Mesenchymal stem cell (in vitro differentiated cells and primary cell): ENCODE data around the gene NUDT3.
"Not testable (repeated sequence)": the region's sequence is repeated elsewhere in the genome, so short reads cannot be mapped to it uniquely, and the experiment has no call there.

Source experiments
- DNase-seq: peaks from one replicate; pipeline ENCODE4 v3.0.0-alpha.2; 2013
- H2AFZ ChIP-seq: one replicate; pipeline ENCODE4 v1.6.1; 2013; ENCODE audit warnings: low read depth, mild to moderate bottlenecking, control low read depth, inconsistent platforms, low read length, moderate library complexity
- H2AK5ac ChIP-seq: 2 replicates; pipeline ENCODE4 v1.6.1; 2013; ENCODE audit warnings: low read length, moderate library complexity, mild to moderate bottlenecking, inconsistent platforms; ENCODE audit not compliant: severe bottlenecking
- H2BK120ac ChIP-seq: one replicate; pipeline ENCODE4 v1.6.1; 2013; ENCODE audit warnings: low read depth, mild to moderate bottlenecking, inconsistent platforms, low read length, moderate library complexity
- H2BK12ac ChIP-seq, 2 experiments: one replicate each; pipeline ENCODE4 v1.6.1; 2013; ENCODE audit warnings: inconsistent platforms in 2 of 2, low read length in 2 of 2, mild to moderate bottlenecking in 2 of 2, moderate library complexity in 2 of 2, control low read depth in 1 of 2
- H2BK15ac ChIP-seq: one replicate; pipeline ENCODE4 v1.6.1; 2013; ENCODE audit warnings: mild to moderate bottlenecking, low read depth, inconsistent platforms; ENCODE audit not compliant: poor library complexity, severe bottlenecking
- H2BK5ac ChIP-seq: 2 replicates; pipeline ENCODE4 v1.6.1; 2013; ENCODE audit warnings: low read depth, mild to moderate bottlenecking, low read length, control low read depth, inconsistent platforms; ENCODE audit not compliant: poor library complexity, severe bottlenecking
- H3K14ac ChIP-seq, 2 experiments: one replicate each; pipeline ENCODE4 v1.6.1; 2013; ENCODE audit warnings: inconsistent platforms in 2 of 2, low read length in 2 of 2, control low read depth in 1 of 2, mild to moderate bottlenecking in 1 of 2, moderate library complexity in 1 of 2
- H3K18ac ChIP-seq, 2 experiments: one replicate each; pipeline ENCODE4 v1.6.1; 2013; ENCODE audit warnings: inconsistent platforms in 2 of 2, low read length in 2 of 2, control low read depth in 1 of 2, low read depth in 1 of 2, mild to moderate bottlenecking in 1 of 2
- H3K23ac ChIP-seq, 2 experiments: one replicate each; pipeline ENCODE4 v1.6.1; 2013; ENCODE audit warnings: inconsistent platforms in 2 of 2, low read length in 2 of 2, mild to moderate bottlenecking in 2 of 2, moderate library complexity in 2 of 2, control low read depth in 1 of 2
- H3K27ac ChIP-seq: 2 replicates; pipeline ENCODE4 v1.5.1; 2013; ENCODE audit warnings: mild to moderate bottlenecking, moderate library complexity, low read length, control low read depth, inconsistent platforms; ENCODE audit not compliant: poor library complexity, severe bottlenecking
- H3K27me3 ChIP-seq, 2 experiments: 2 replicates each; pipeline versions ENCODE4 v1.6.1 to v1.7.0; 2013; ENCODE audit warnings: low read length in 2 of 2, mild to moderate bottlenecking in 2 of 2, moderate library complexity in 2 of 2, control low read depth in 1 of 2, inconsistent platforms in 1 of 2; ENCODE audit not compliant: control insufficient read depth in 1 of 2, insufficient read depth in 1 of 2
- H3K36me3 ChIP-seq, 2 experiments: 2 replicates each; pipeline versions ENCODE4 v1.6.1 to v1.7.0; 2013; ENCODE audit warnings: low read length in 2 of 2, control low read depth in 1 of 2, inconsistent platforms in 1 of 2, low read depth in 1 of 2, mild to moderate bottlenecking in 1 of 2; ENCODE audit not compliant: insufficient read depth in 2 of 2, control insufficient read depth in 1 of 2
- H3K4ac ChIP-seq, 2 experiments: one replicate each; pipeline ENCODE4 v1.6.1; 2013; ENCODE audit warnings: inconsistent platforms in 2 of 2, low read length in 2 of 2, mild to moderate bottlenecking in 2 of 2, moderate library complexity in 2 of 2, control low read depth in 1 of 2, low read depth in 1 of 2
- H3K4me1 ChIP-seq: 2 replicates; pipeline ENCODE4 v1.6.1; 2013; ENCODE audit warnings: low read depth, low read length, control low read depth; ENCODE audit not compliant: control insufficient read depth, insufficient read depth
- H3K4me2 ChIP-seq: 2 replicates; pipeline ENCODE4 v1.6.1; 2013; ENCODE audit warnings: low read length, mild to moderate bottlenecking, inconsistent platforms; ENCODE audit not compliant: poor library complexity, severe bottlenecking
- H3K4me3 ChIP-seq, 2 experiments: 2 replicates each; pipeline versions ENCODE4 v1.5.1 to v1.7.0; 2013; ENCODE audit warnings: low read length in 2 of 2, mild to moderate bottlenecking in 2 of 2, control low read depth in 1 of 2, low read depth in 1 of 2; ENCODE audit not compliant: insufficient read depth in 1 of 2
- H3K79me1 ChIP-seq: replicated peaks from 2 replicates; pipeline ENCODE4 v1.6.1; 2013; ENCODE audit warnings: mild to moderate bottlenecking, control low read depth, low read length, inconsistent platforms; ENCODE audit not compliant: poor library complexity, severe bottlenecking
- H3K9ac ChIP-seq: 2 replicates; pipeline ENCODE4 v1.7.0; 2013; ENCODE audit warnings: mild to moderate bottlenecking, low read length, moderate library complexity
- H3K9me3 ChIP-seq: 2 replicates; pipeline ENCODE4 v1.7.0; 2013; ENCODE audit warnings: mild to moderate bottlenecking, low read length; ENCODE audit not compliant: control insufficient read depth
- H4K8ac ChIP-seq: one replicate; pipeline ENCODE4 v1.6.1; 2013; ENCODE audit warnings: inconsistent platforms, mild to moderate bottlenecking, low read length, moderate library complexity
- H4K91ac ChIP-seq: one replicate; pipeline ENCODE4 v1.6.1; 2013; ENCODE audit warnings: mild to moderate bottlenecking, low read length, inconsistent platforms
- WGBS: methylation state at CpG from one replicate; pipeline ENCODE4 v1.1.7; 2013; ENCODE audit warnings: mixed read lengths; 5-methylcytosine and 5-hydroxymethylcytosine counted together

The NUDT3 gene

DNA sequence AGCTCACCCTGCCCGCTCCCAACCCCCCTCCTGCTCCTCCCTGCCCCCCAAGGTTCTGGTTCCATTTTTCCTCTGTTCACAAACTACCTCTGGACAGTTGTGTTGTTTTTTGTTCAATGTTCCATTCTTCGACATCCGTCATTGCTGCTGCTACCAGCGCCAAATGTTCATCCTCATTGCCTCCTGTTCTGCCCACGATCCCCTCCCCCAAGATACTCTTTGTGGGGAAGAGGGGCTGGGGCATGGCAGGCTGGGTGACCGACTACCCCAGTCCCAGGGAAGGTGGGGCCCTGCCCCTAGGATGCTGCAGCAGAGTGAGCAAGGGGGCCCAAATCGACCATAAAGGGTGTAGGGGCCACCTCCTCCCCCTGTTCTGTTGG is 146.7 kb downstream of the NUDT3 start:
- peaks cover 56% of the 10 kb centered on the region for H3K4me1 ChIP-seq
- H2AK5ac ChIP-seq, H3K14ac ChIP-seq, H3K27ac ChIP-seq, H3K79me1 ChIP-seq, H2BK120ac ChIP-seq, H3K4me2 ChIP-seq, H2BK5ac ChIP-seq, H3K4ac ChIP-seq, H3K9me3 ChIP-seq, H4K91ac ChIP-seq, H4K8ac ChIP-seq, H3K27me3 ChIP-seq, H3K4me3 ChIP-seq, DNase-seq, H2BK12ac ChIP-seq, H3K23ac ChIP-seq, H2AFZ ChIP-seq, H3K18ac ChIP-seq: not testable (repeated sequence)
- peaks cover 24 to 42% of the 10 kb centered on the region in 2 experiments for H3K36me3 ChIP-seq
- 83% methylated on average over 2 of the region's 7 CpGs for WGBS
- H3K9ac ChIP-seq = peak overlapping the region; percentile 94
- H2BK15ac ChIP-seq = peak overlapping the region; percentile 27

DNA sequence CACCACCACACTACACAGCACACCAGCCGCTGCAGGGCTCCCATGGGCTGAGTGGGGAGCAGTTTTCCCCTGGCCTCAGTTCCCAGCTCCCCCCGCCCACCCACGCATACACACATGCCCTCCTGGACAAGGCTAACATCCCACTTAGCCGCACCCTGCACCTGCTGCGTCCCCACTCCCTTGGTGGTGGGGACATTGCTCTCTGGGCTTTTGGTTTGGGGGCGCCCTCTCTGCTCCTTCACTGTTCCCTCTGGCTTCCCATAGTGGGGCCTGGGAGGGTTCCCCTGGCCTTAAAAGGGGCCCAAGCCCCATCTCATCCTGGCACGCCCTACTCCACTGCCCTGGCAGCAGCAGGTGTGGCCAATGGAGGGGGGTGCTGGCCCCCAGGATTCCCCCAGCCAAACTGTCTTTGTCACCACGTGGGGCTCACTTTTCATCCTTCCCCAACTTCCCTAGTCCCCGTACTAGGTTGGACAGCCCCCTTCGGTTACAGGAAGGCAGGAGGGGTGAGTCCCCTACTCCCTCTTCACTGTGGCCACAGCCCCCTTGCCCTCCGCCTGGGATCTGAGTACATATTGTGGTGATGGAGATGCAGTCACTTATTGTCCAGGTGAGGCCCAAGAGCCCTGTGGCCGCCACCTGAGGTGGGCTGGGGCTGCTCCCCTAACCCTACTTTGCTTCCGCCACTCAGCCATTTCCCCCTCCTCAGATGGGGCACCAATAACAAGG is 147.3 kb downstream of the NUDT3 start:
- H3K18ac ChIP-seq = peak overlapping the region; percentile 35 to 74
- not testable (repeated sequence) for H4K8ac ChIP-seq, H3K27ac ChIP-seq, H3K14ac ChIP-seq, H3K9me3 ChIP-seq, H2AK5ac ChIP-seq, H3K23ac ChIP-seq, H2BK5ac ChIP-seq, H3K4ac ChIP-seq, H2BK120ac ChIP-seq, H3K79me1 ChIP-seq, H3K4me2 ChIP-seq, H2AFZ ChIP-seq, DNase-seq, H3K27me3 ChIP-seq, H3K4me3 ChIP-seq
- peaks cover 56% of the 10 kb centered on the region for H3K4me1 ChIP-seq
- H2BK15ac ChIP-seq = peak overlapping the region; percentile 27
- 72% methylated on average over 8 of the region's 13 CpGs for WGBS
- H4K91ac ChIP-seq = peak overlapping the region; percentile 71
- peak overlapping the region; percentile 22 for H3K9ac ChIP-seq
- peaks cover 27 to 48% of the 10 kb centered on the region in 2 experiments for H3K36me3 ChIP-seq
- H2BK12ac ChIP-seq = peak overlapping the region; percentile 30 to 66

DNA sequence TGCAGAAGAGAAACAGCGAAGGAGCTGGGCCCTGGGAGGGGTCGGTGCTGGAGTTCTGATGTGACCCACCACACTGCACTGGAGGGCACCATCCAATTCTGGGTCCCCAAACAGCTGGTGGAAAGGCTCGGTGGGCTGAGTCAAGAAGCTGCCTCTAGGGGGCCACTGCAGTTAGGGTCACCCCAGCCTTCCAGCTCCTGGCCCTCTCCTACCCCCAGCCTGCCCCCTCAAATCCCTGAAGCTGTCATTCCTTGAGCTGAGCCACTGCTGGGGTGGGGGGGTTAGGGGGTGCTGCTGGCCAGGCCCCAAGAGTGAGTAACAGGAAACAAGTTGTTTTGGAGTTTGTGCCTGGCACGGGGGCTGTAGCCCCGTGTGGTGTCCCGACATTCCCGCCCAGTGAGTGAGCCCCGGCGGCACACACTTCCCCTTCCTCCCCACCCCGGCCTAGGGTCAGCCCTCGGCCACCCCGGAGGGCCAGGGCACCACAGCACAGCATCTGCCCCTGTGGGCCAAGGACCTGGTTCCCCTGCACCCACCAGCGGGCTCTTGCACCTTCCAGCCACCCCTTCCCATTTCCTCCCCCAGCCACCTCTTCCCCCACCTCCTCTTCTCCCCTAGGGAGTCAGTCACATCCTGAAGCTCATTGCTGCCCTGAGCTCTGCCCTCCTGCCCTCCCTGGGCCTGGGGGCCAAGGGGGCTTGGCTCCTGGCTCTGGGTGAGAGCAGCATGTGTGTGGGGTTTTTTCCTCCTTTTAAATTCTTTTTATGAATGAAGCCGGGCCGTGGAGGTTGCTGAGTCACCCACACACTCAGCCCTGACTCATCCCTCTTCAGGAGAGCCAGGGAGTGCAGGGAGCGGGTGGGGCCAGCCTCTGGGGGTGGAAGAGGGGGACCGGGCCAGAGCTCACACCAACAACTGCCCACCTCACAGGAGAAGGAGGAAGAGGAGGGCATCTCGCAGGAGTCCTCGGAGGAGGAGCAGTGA is 148.3 kb downstream of the NUDT3 start:
- H2BK5ac ChIP-seq = peak overlapping the region; percentile 59
- H3K18ac ChIP-seq = peak overlapping the region; percentile 17 to 96
- peaks cover 27 to 54% of the 10 kb centered on the region in 2 experiments for H3K36me3 ChIP-seq
- H3K4me3 ChIP-seq = peak overlapping the region in 1 of 2 experiments; percentile 44
- WGBS = 7% methylated on average over 13 of the region's 19 CpGs
- peak overlapping the region; percentile 78 for H2BK15ac ChIP-seq
- H3K27me3 ChIP-seq = no peaks in the 10 kb centered on the region
- no peak overlapping the region for H3K23ac ChIP-seq
- peak overlapping the region; percentile 42 to 65 for H3K4ac ChIP-seq
- peak; percentile 95 for DNase-seq
- peak overlapping the region; percentile 1 for H2AK5ac ChIP-seq
- no peaks in the 10 kb centered on the region for H3K9me3 ChIP-seq
- peak overlapping the region; percentile 76 for H4K91ac ChIP-seq
- no peak overlapping the region for H3K14ac ChIP-seq
- H3K4me2 ChIP-seq = peak overlapping the region; percentile 23
- peak overlapping the region; percentile 55 for H2BK120ac ChIP-seq
- H2AFZ ChIP-seq = no peak overlapping the region
- H3K27ac ChIP-seq = peak overlapping the region; percentile 86
- H4K8ac ChIP-seq = peak overlapping the region; percentile 45
- peaks cover 4% of the 10 kb centered on the region for H3K79me1 ChIP-seq
- H3K4me1 ChIP-seq = peaks cover 57% of the 10 kb centered on the region
- H3K9ac ChIP-seq = peak overlapping the region; percentile 72
- H2BK12ac ChIP-seq = peak overlapping the region; percentile 9 to 92
